IMR-90 (cell line): ENCODE results near the gene P2RX3. TPM values are rescaled to one million over a fixed set of nuclear protein-coding genes. Genes with fewer than 3 reads are reported as not detected.
A peak's percentile ranks its signal among the peaks of the same experiment; 100 is the strongest.

Source experiments
- ATAC-seq: fragments of 200-7000 bp; cut with Tn5 transposase; 2 replicates; pipeline ENCODE4 v1.9.1; 2020; ENCODE audit warnings: low read depth, mild to moderate bottlenecking, moderate library complexity
- BruUV-seq: library from RNA; stranded (reverse); fragments of 400-500 nt; replicated peaks from 2 replicates; lab custom pipeline; 2021; lab: Mats Ljungman, UMichigan
- CTCF ChIA-PET: fragments of 300-600 bp; formaldehyde crosslinking; extraction: SDS; loops from one replicate; lab custom pipeline; 2021; ENCODE audit warnings: antibody characterized with exemption; lab: Yijun Ruan, JAX
- POLR2A ChIA-PET: fragments of 300-600 bp; sonication (Branson Sonifier 250); formaldehyde crosslinking; loops from one replicate; lab custom pipeline; 2022; ENCODE audit warnings: antibody characterized with exemption; ENCODE audit not compliant: unreplicated experiment; lab: Charles Lee
- DNase-seq: peaks from one replicate; pipeline ENCODE4 v3.0.0; 2013
- H2AFZ ChIP-seq: replicated peaks from 2 replicates; pipeline ENCODE3; 2013; ENCODE audit warnings: low read length, mild to moderate bottlenecking; ENCODE audit not compliant: poor library complexity
- H2AK5ac ChIP-seq: 2 replicates; pipeline ENCODE4 v1.6.1; 2013; ENCODE audit warnings: low read depth, low read length, inconsistent platforms
- H2AK9ac ChIP-seq: replicated peaks from 2 replicates; pipeline ENCODE3; 2013; ENCODE audit warnings: mild to moderate bottlenecking, low read depth, low read length, moderate library complexity; ENCODE audit not compliant: poor library complexity
- H2BK120ac ChIP-seq: 2 replicates; pipeline ENCODE4 v1.6.1; 2013; ENCODE audit warnings: low read depth, low read length, inconsistent platforms
- H2BK15ac ChIP-seq: 3 replicates; pipeline ENCODE4 v1.6.1; 2013; ENCODE audit warnings: low read depth, low read length, inconsistent platforms
- H2BK20ac ChIP-seq: 2 replicates; pipeline ENCODE4 v1.6.1; 2013; ENCODE audit warnings: low read depth, mild to moderate bottlenecking, inconsistent platforms, low read length, moderate library complexity
- H2BK5ac ChIP-seq: 2 replicates; pipeline ENCODE4 v1.6.1; 2013; ENCODE audit warnings: mild to moderate bottlenecking, low read depth, low read length, inconsistent platforms; ENCODE audit not compliant: poor library complexity, severe bottlenecking
- H3K14ac ChIP-seq: replicated peaks from 2 replicates; pipeline ENCODE4 v1.6.1; 2013; ENCODE audit warnings: low read depth, low read length, inconsistent platforms
- H3K18ac ChIP-seq: 2 replicates; pipeline ENCODE4 v1.6.1; 2013; ENCODE audit warnings: low read depth, low read length, control low read depth
- H3K23ac ChIP-seq: 2 replicates; pipeline ENCODE4 v1.6.1; 2013; ENCODE audit warnings: low read depth, low read length, inconsistent platforms
- H3K27ac ChIP-seq: 2 replicates; pipeline ENCODE4 v1.5.1; 2013; ENCODE audit warnings: mild to moderate bottlenecking, control low read depth, low read length; ENCODE audit not compliant: insufficient read depth
- H3K27me3 ChIP-seq: 2 replicates; pipeline ENCODE4 v1.6.1; 2013; ENCODE audit warnings: low read length; ENCODE audit not compliant: control insufficient read depth, insufficient read depth
- H3K36me3 ChIP-seq: 2 replicates; pipeline ENCODE4 v1.6.1; 2013; ENCODE audit warnings: low read length, mixed read lengths; ENCODE audit not compliant: control insufficient read depth, insufficient read depth
- H3K4ac ChIP-seq: 2 replicates; pipeline ENCODE4 v1.6.1; 2013; ENCODE audit warnings: low read depth, low read length, inconsistent platforms
- H3K4me1 ChIP-seq: 2 replicates; pipeline ENCODE4 v1.6.1; 2013; ENCODE audit warnings: low read length, mixed read lengths; ENCODE audit not compliant: control insufficient read depth, insufficient read depth
- H3K4me2 ChIP-seq: 2 replicates; pipeline ENCODE4 v1.6.1; 2013; ENCODE audit warnings: low read depth, mild to moderate bottlenecking, control low read depth, low read length, moderate library complexity
- H3K4me3 ChIP-seq: 2 replicates; pipeline ENCODE4 v1.5.1; 2013; ENCODE audit warnings: low read depth, mild to moderate bottlenecking, control low read depth, low read length, moderate library complexity; ENCODE audit not compliant: insufficient read depth
- H3K56ac ChIP-seq: 2 replicates; pipeline ENCODE4 v1.6.1; 2013; ENCODE audit warnings: low read length, inconsistent platforms; ENCODE audit not compliant: insufficient read depth; ENCODE audit errors: extremely low read depth
- H3K79me1 ChIP-seq, 2 experiments: 2 replicates each; pipeline ENCODE4 v1.6.1; 2013; ENCODE audit warnings: low read length in 2 of 2, inconsistent platforms in 1 of 2, low read depth in 1 of 2
- H3K9ac ChIP-seq: 2 replicates; pipeline ENCODE4 v1.6.1; 2013; ENCODE audit warnings: low read depth, low read length, control low read depth
- H3K9me1 ChIP-seq: 2 replicates; pipeline ENCODE4 v1.6.1; 2013; ENCODE audit warnings: low read length, inconsistent platforms; ENCODE audit not compliant: insufficient read depth
- H3K9me3 ChIP-seq: 2 replicates; pipeline ENCODE4 v1.6.1; 2013; ENCODE audit warnings: low read length; ENCODE audit not compliant: control insufficient read depth, insufficient read depth
- H4K20me1 ChIP-seq: 2 replicates; pipeline ENCODE4 v1.6.1; 2013; ENCODE audit warnings: low read length, inconsistent platforms; ENCODE audit not compliant: insufficient read depth
- H4K5ac ChIP-seq: 2 replicates; pipeline ENCODE4 v1.6.1; 2013; ENCODE audit warnings: mild to moderate bottlenecking, low read depth, low read length, control low read depth
- H4K8ac ChIP-seq, 2 experiments: 2 replicates each; pipeline ENCODE4 v1.6.1; 2013; ENCODE audit warnings: low read depth in 2 of 2, low read length in 2 of 2, control low read depth in 1 of 2, inconsistent platforms in 1 of 2
- H4K91ac ChIP-seq: 2 replicates; pipeline ENCODE4 v1.6.1; 2013; ENCODE audit warnings: low read depth, low read length, inconsistent platforms; ENCODE audit not compliant: insufficient read depth
- FOS ChIP-seq: fragments of 150-350 bp; IDR thresholded peaks from 2 replicates; pipeline ENCODE4 v1.6.1; 2016; ENCODE audit warnings: low read depth, low read length
- MAFK ChIP-seq: IDR thresholded peaks from 2 replicates; pipeline ENCODE4 v1.6.1; 2012; ENCODE audit warnings: low read depth, low read length, improper control_type of control experiment
- NFE2L2 ChIP-seq: fragments of 150-350 bp; IDR thresholded peaks from 2 replicates; pipeline ENCODE4 v1.6.1; 2016; ENCODE audit warnings: low read depth, mild to moderate bottlenecking, low read length
- POLR2A ChIP-seq: IDR thresholded peaks from 2 replicates; pipeline ENCODE4 v1.6.1; 2012; ENCODE audit warnings: mild to moderate bottlenecking, low read depth, low read length
- WGBS, 2 experiments: methylation state at CpG; one replicate each; pipeline versions ENCODE4 v1.1.5 to v1.1.7; 2013; ENCODE audit warnings: missing lambda C conversion rate in 2 of 2; ENCODE audit not compliant: insufficient read length in 1 of 2; ENCODE audit errors: extremely low coverage in 2 of 2; 5-methylcytosine and 5-hydroxymethylcytosine counted together
- dilution Hi-C: fragments of 300-500 bp; cut with HindIII; formaldehyde crosslinking; loops from one replicate; pipeline ENCODE4 v1.14.3; 2018; ENCODE audit warnings: low sequenced_read_pairs; ENCODE audit not compliant: unreplicated experiment
- in situ Hi-C: fragments of 300-500 bp; cut with MboI; formaldehyde crosslinking; loops from 3 replicates; pipeline ENCODE4 v1.14.3; 2019; ENCODE audit warnings: low sequenced_read_pairs, inconsistent platforms, mixed read lengths
- intact Hi-C: fragments of 100-400 bp; cut with micrococcal nuclease; formaldehyde crosslinking; loops from 2 replicates; pipeline ENCODE4 v1.10.0; 2022
- polyA plus RNA-seq, 3 experiments: library from polyadenylated mRNA; depleted of rRNA; stranded (reverse); fragments of >200 nt; gene quantifications; 2 replicates each; pipeline ENCODE4 v1.2.3, GENCODE V29; 2012; ENCODE audit warnings: low replicate concordance in 1 of 3
- total RNA-seq: library from RNA; depleted of rRNA; stranded (reverse); fragments of >200 nt; gene quantifications from 2 replicates; pipeline ENCODE4 v1.2.3, GENCODE V29; 2012
- TF ChIP-seq, protein P1 (sequence below): fragments of 150-350 bp; IDR thresholded peaks from 2 replicates; pipeline ENCODE4 v1.6.1; 2017; ENCODE audit warnings: mild to moderate bottlenecking, antibody characterized with exemption, low read length, low read depth

Gene P2RX3
- total and polyA plus RNA-seq, 2 of the 4 experiments (the other 2 are of a cell fraction) = not detected

- H2BK5ac ChIP-seq = peak overlapping the region; percentile 50
- no peak overlapping the region for H2AFZ ChIP-seq
- H2BK120ac ChIP-seq = no peak overlapping the region
- ATAC-seq = no peak
- H3K4me2 ChIP-seq = no peak overlapping the region; the same call in 1 of the 2 replicates
- TF ChIP-seq POLR2A (no peak), NFE2L2 (no peak), FOS (no peak), MAFK (no peak)
- TF ChIP-seq, protein P1, sequence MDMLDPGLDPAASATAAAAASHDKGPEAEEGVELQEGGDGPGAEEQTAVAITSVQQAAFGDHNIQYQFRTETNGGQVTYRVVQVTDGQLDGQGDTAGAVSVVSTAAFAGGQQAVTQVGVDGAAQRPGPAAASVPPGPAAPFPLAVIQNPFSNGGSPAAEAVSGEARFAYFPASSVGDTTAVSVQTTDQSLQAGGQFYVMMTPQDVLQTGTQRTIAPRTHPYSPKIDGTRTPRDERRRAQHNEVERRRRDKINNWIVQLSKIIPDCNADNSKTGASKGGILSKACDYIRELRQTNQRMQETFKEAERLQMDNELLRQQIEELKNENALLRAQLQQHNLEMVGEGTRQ = no peak
- no peak overlapping the region for H2AK9ac ChIP-seq
- peaks cover 67% of the 10 kb centered on the region for H4K20me1 ChIP-seq
- peaks cover 31% of the 10 kb centered on the region for H3K4me1 ChIP-seq
- no peak overlapping the region; a peak in 1 of 4 replicates for H4K8ac ChIP-seq
- 0 out of 2 replicates have a peak overlapping the region, but pooled peaks have one; percentile 52 for H3K14ac ChIP-seq
- no TSS peak for BruUV-seq
- DNase-seq = no peak
- H2AK5ac ChIP-seq = peak overlapping the region; percentile 60; the same call in 1 of the 2 replicates
- H3K56ac ChIP-seq = no peak overlapping the region
- H3K18ac ChIP-seq = no peak overlapping the region; the same call in 1 of the 2 replicates
- dilution Hi-C loops = no loop called here
- in situ Hi-C loops = no loop called here
- H4K5ac ChIP-seq = no peak overlapping the region; the same call in 1 of the 2 replicates
- H3K9me3 ChIP-seq = no peaks in the 10 kb centered on the region
- H3K27me3 ChIP-seq = no peaks in the 10 kb centered on the region
- H3K4ac ChIP-seq = 0 out of 2 replicates have a peak overlapping the region, but pooled peaks have one; percentile 37
- intact Hi-C loops = loop anchor here (1.0 kb wide), 1 partner anchor 59 kb away; no protein-coding TSS in a partner anchor
- 0 out of 3 replicates have a peak overlapping the region, but pooled peaks have one; percentile 5 for H2BK15ac ChIP-seq
- H3K23ac ChIP-seq = peak overlapping the region; percentile 40; the same call in 1 of the 2 replicates
- H4K91ac ChIP-seq = no peak overlapping the region; the same call in 1 of the 2 replicates
- H3K4me3 ChIP-seq = no peak overlapping the region
- ChIA-PET CTCF (no interaction called here), POLR2A (no interaction called here)
- WGBS, 2 experiments = 80% methylated on average over 2 of the region's 3 CpGs; no CpG with 5 or more reads in 1 of the 2 experiments
- peak overlapping the region; percentile 56; the same call in 1 of the 2 replicates for H3K27ac ChIP-seq
- peaks cover 27 to 77% of the 10 kb centered on the region in 2 experiments for H3K79me1 ChIP-seq
- H2BK20ac ChIP-seq = no peak overlapping the region
- H3K36me3 ChIP-seq = peaks cover 76% of the 10 kb centered on the region
- peaks cover 41% of the 10 kb centered on the region for H3K9me1 ChIP-seq
- peak overlapping the region; percentile 19; the same call in 1 of the 2 replicates for H3K9ac ChIP-seq
Observed at GRCh38 chr11:57316017-57316416, 22.1 kb upstream of the P2RX3 start.
